Measurements from ENCODE around the gene VWC2L.

- TF ChIP-seq SMC3 (IDR thresholded peaks at IDR 0.05) (no peak), USF2 (IDR thresholded peaks at IDR 0.05) (no peak), ZNF302 (CRISPR knock-in tag; IDR thresholded peaks at IDR 0.05) (no peak), CBX2 (IDR thresholded peaks at IDR 0.05; ENCODE audit: borderline replicate concordance, low read depth) (no peak), CTCF (IDR thresholded peaks at IDR 0.05) (no peak), ZC3H11A (IDR thresholded peaks at IDR 0.05) (no peak), RCOR1 (IDR thresholded peaks at IDR 0.05; ENCODE audit: low read depth, low read length) (no peak)
Observed at GRCh38 chr2:214503568-214503967, 92.7 kb downstream of the VWC2L start.
